IMR-90 (cell line): ENCODE results near the gene NRN1. TPM values are rescaled to one million over a fixed set of nuclear protein-coding genes. Genes with fewer than 3 reads are reported as not detected.

ENCODE experiments used
- ATAC-seq: fragments of 200-7000 bp; cut with Tn5 transposase; 2 replicates; pipeline ENCODE4 v1.9.1; 2020; ENCODE audit warnings: low read depth, mild to moderate bottlenecking, moderate library complexity
- BruUV-seq: library from RNA; stranded (reverse); fragments of 400-500 nt; replicated peaks from 2 replicates; lab custom pipeline; 2021; lab: Mats Ljungman, UMichigan
- CTCF ChIA-PET: fragments of 300-600 bp; formaldehyde crosslinking; extraction: SDS; loops from one replicate; lab custom pipeline; 2021; ENCODE audit warnings: antibody characterized with exemption; lab: Yijun Ruan, JAX
- POLR2A ChIA-PET: fragments of 300-600 bp; sonication (Branson Sonifier 250); formaldehyde crosslinking; loops from one replicate; lab custom pipeline; 2022; ENCODE audit warnings: antibody characterized with exemption; ENCODE audit not compliant: unreplicated experiment; lab: Charles Lee
- DNase-seq: peaks from one replicate; pipeline ENCODE4 v3.0.0; 2013
- H2AFZ ChIP-seq: replicated peaks from 2 replicates; pipeline ENCODE3; 2013; ENCODE audit warnings: low read length, mild to moderate bottlenecking; ENCODE audit not compliant: poor library complexity
- H2AK5ac ChIP-seq: 2 replicates; pipeline ENCODE4 v1.6.1; 2013; ENCODE audit warnings: low read depth, low read length, inconsistent platforms
- H2AK9ac ChIP-seq: replicated peaks from 2 replicates; pipeline ENCODE3; 2013; ENCODE audit warnings: mild to moderate bottlenecking, low read depth, low read length, moderate library complexity; ENCODE audit not compliant: poor library complexity
- H2BK120ac ChIP-seq: 2 replicates; pipeline ENCODE4 v1.6.1; 2013; ENCODE audit warnings: low read depth, low read length, inconsistent platforms
- H2BK15ac ChIP-seq: 3 replicates; pipeline ENCODE4 v1.6.1; 2013; ENCODE audit warnings: low read depth, low read length, inconsistent platforms
- H2BK20ac ChIP-seq: 2 replicates; pipeline ENCODE4 v1.6.1; 2013; ENCODE audit warnings: low read depth, mild to moderate bottlenecking, inconsistent platforms, low read length, moderate library complexity
- H2BK5ac ChIP-seq: 2 replicates; pipeline ENCODE4 v1.6.1; 2013; ENCODE audit warnings: mild to moderate bottlenecking, low read depth, low read length, inconsistent platforms; ENCODE audit not compliant: poor library complexity, severe bottlenecking
- H3K14ac ChIP-seq: replicated peaks from 2 replicates; pipeline ENCODE4 v1.6.1; 2013; ENCODE audit warnings: low read depth, low read length, inconsistent platforms
- H3K18ac ChIP-seq: 2 replicates; pipeline ENCODE4 v1.6.1; 2013; ENCODE audit warnings: low read depth, low read length, control low read depth
- H3K23ac ChIP-seq: 2 replicates; pipeline ENCODE4 v1.6.1; 2013; ENCODE audit warnings: low read depth, low read length, inconsistent platforms
- H3K27ac ChIP-seq: 2 replicates; pipeline ENCODE4 v1.5.1; 2013; ENCODE audit warnings: mild to moderate bottlenecking, control low read depth, low read length; ENCODE audit not compliant: insufficient read depth
- H3K27me3 ChIP-seq: 2 replicates; pipeline ENCODE4 v1.6.1; 2013; ENCODE audit warnings: low read length; ENCODE audit not compliant: control insufficient read depth, insufficient read depth
- H3K36me3 ChIP-seq: 2 replicates; pipeline ENCODE4 v1.6.1; 2013; ENCODE audit warnings: low read length, mixed read lengths; ENCODE audit not compliant: control insufficient read depth, insufficient read depth
- H3K4ac ChIP-seq: 2 replicates; pipeline ENCODE4 v1.6.1; 2013; ENCODE audit warnings: low read depth, low read length, inconsistent platforms
- H3K4me1 ChIP-seq: 2 replicates; pipeline ENCODE4 v1.6.1; 2013; ENCODE audit warnings: low read length, mixed read lengths; ENCODE audit not compliant: control insufficient read depth, insufficient read depth
- H3K4me2 ChIP-seq: 2 replicates; pipeline ENCODE4 v1.6.1; 2013; ENCODE audit warnings: low read depth, mild to moderate bottlenecking, control low read depth, low read length, moderate library complexity
- H3K4me3 ChIP-seq: 2 replicates; pipeline ENCODE4 v1.5.1; 2013; ENCODE audit warnings: low read depth, mild to moderate bottlenecking, control low read depth, low read length, moderate library complexity; ENCODE audit not compliant: insufficient read depth
- H3K56ac ChIP-seq: 2 replicates; pipeline ENCODE4 v1.6.1; 2013; ENCODE audit warnings: low read length, inconsistent platforms; ENCODE audit not compliant: insufficient read depth; ENCODE audit errors: extremely low read depth
- H3K79me1 ChIP-seq, 2 experiments: 2 replicates each; pipeline ENCODE4 v1.6.1; 2013; ENCODE audit warnings: low read length in 2 of 2, inconsistent platforms in 1 of 2, low read depth in 1 of 2
- H3K9ac ChIP-seq: 2 replicates; pipeline ENCODE4 v1.6.1; 2013; ENCODE audit warnings: low read depth, low read length, control low read depth
- H3K9me1 ChIP-seq: 2 replicates; pipeline ENCODE4 v1.6.1; 2013; ENCODE audit warnings: low read length, inconsistent platforms; ENCODE audit not compliant: insufficient read depth
- H3K9me3 ChIP-seq: 2 replicates; pipeline ENCODE4 v1.6.1; 2013; ENCODE audit warnings: low read length; ENCODE audit not compliant: control insufficient read depth, insufficient read depth
- H4K20me1 ChIP-seq: 2 replicates; pipeline ENCODE4 v1.6.1; 2013; ENCODE audit warnings: low read length, inconsistent platforms; ENCODE audit not compliant: insufficient read depth
- H4K5ac ChIP-seq: 2 replicates; pipeline ENCODE4 v1.6.1; 2013; ENCODE audit warnings: mild to moderate bottlenecking, low read depth, low read length, control low read depth
- H4K8ac ChIP-seq, 2 experiments: 2 replicates each; pipeline ENCODE4 v1.6.1; 2013; ENCODE audit warnings: low read depth in 2 of 2, low read length in 2 of 2, control low read depth in 1 of 2, inconsistent platforms in 1 of 2
- H4K91ac ChIP-seq: 2 replicates; pipeline ENCODE4 v1.6.1; 2013; ENCODE audit warnings: low read depth, low read length, inconsistent platforms; ENCODE audit not compliant: insufficient read depth
- BHLHE40 ChIP-seq: fragments of 150-350 bp; IDR thresholded peaks from 2 replicates; pipeline ENCODE4 v1.6.1; 2016; ENCODE audit warnings: mild to moderate bottlenecking, low read depth, low read length
- CEBPB ChIP-seq: IDR thresholded peaks from 2 replicates; pipeline ENCODE4 v1.6.1; 2012; ENCODE audit warnings: low read depth, low read length, improper control_type of control experiment
- CHD1 ChIP-seq: IDR thresholded peaks from 2 replicates; pipeline ENCODE4 v1.6.1; 2012; ENCODE audit warnings: low read depth, low read length, improper control_type of control experiment
- CTCF ChIP-seq: conservative IDR thresholded peaks from 2 replicates; pipeline ENCODE4 v1.5.1; 2012; ENCODE audit warnings: mild to moderate bottlenecking, low read depth, low read length, improper control_type of control experiment
- ELK1 ChIP-seq: fragments of 150-350 bp; IDR thresholded peaks from 2 replicates; pipeline ENCODE4 v1.6.1; 2016; ENCODE audit warnings: low read depth, mild to moderate bottlenecking, low read length, moderate library complexity, borderline replicate concordance
- FOS ChIP-seq: fragments of 150-350 bp; IDR thresholded peaks from 2 replicates; pipeline ENCODE4 v1.6.1; 2016; ENCODE audit warnings: low read depth, low read length
- MAFK ChIP-seq: IDR thresholded peaks from 2 replicates; pipeline ENCODE4 v1.6.1; 2012; ENCODE audit warnings: low read depth, low read length, improper control_type of control experiment
- MAZ ChIP-seq: IDR thresholded peaks from 2 replicates; pipeline ENCODE4 v1.6.1; 2012; ENCODE audit warnings: low read depth, mild to moderate bottlenecking, low read length, improper control_type of control experiment, moderate library complexity, borderline replicate concordance
- MXI1 ChIP-seq: IDR thresholded peaks from 2 replicates; pipeline ENCODE4 v1.6.1; 2012; ENCODE audit warnings: low read depth, mild to moderate bottlenecking, low read length, moderate library complexity, borderline replicate concordance
- NFE2L2 ChIP-seq: fragments of 150-350 bp; IDR thresholded peaks from 2 replicates; pipeline ENCODE4 v1.6.1; 2016; ENCODE audit warnings: low read depth, mild to moderate bottlenecking, low read length
- POLR2A ChIP-seq: IDR thresholded peaks from 2 replicates; pipeline ENCODE4 v1.6.1; 2012; ENCODE audit warnings: mild to moderate bottlenecking, low read depth, low read length
- RAD21 ChIP-seq: IDR thresholded peaks from 2 replicates; pipeline ENCODE4 v1.6.1; 2012; ENCODE audit warnings: low read length, improper control_type of control experiment
- RCOR1 ChIP-seq: IDR thresholded peaks from 2 replicates; pipeline ENCODE4 v1.6.1; 2012; ENCODE audit warnings: mild to moderate bottlenecking, low read length, improper control_type of control experiment; ENCODE audit not compliant: insufficient replicate concordance
- RFX5 ChIP-seq: IDR thresholded peaks from 2 replicates; pipeline ENCODE4 v1.8.0; 2012; ENCODE audit warnings: low read depth, mild to moderate bottlenecking, low read length, moderate library complexity
- SMC3 ChIP-seq: fragments of 150-350 bp; IDR thresholded peaks from 2 replicates; pipeline ENCODE4 v1.6.1; 2016; ENCODE audit warnings: low read depth, mild to moderate bottlenecking, antibody characterized with exemption, low read length, moderate library complexity
- USF2 ChIP-seq: fragments of 150-350 bp; IDR thresholded peaks from 2 replicates; pipeline ENCODE4 v1.6.1; 2017; ENCODE audit warnings: mild to moderate bottlenecking, antibody characterized with exemption, low read length, low read depth
- WGBS, 2 experiments: methylation state at CpG; one replicate each; pipeline versions ENCODE4 v1.1.5 to v1.1.7; 2013; ENCODE audit warnings: missing lambda C conversion rate in 2 of 2; ENCODE audit not compliant: insufficient read length in 1 of 2; ENCODE audit errors: extremely low coverage in 2 of 2; 5-methylcytosine and 5-hydroxymethylcytosine counted together
- dilution Hi-C: fragments of 300-500 bp; cut with HindIII; formaldehyde crosslinking; loops from one replicate; pipeline ENCODE4 v1.14.3; 2018; ENCODE audit warnings: low sequenced_read_pairs; ENCODE audit not compliant: unreplicated experiment
- in situ Hi-C: fragments of 300-500 bp; cut with MboI; formaldehyde crosslinking; loops from 3 replicates; pipeline ENCODE4 v1.14.3; 2019; ENCODE audit warnings: low sequenced_read_pairs, inconsistent platforms, mixed read lengths
- intact Hi-C: fragments of 100-400 bp; cut with micrococcal nuclease; formaldehyde crosslinking; loops from 2 replicates; pipeline ENCODE4 v1.10.0; 2022
- polyA plus RNA-seq, 3 experiments: library from polyadenylated mRNA; depleted of rRNA; stranded (reverse); fragments of >200 nt; gene quantifications; 2 replicates each; pipeline ENCODE4 v1.2.3, GENCODE V29; 2012; ENCODE audit warnings: low replicate concordance in 1 of 3
- total RNA-seq: library from RNA; depleted of rRNA; stranded (reverse); fragments of >200 nt; gene quantifications from 2 replicates; pipeline ENCODE4 v1.2.3, GENCODE V29; 2012

The NRN1 gene
- total and polyA plus RNA-seq, 2 of the 4 experiments (the other 2 are of a cell fraction): not detected

GRCh38 chr6:6006006-6006427, 708 bp downstream of the NRN1 start:
- no CpG with 5 or more reads among the region's 10 CpGs for WGBS, 2 experiments
- Histone ChIP-seq H3K18ac (no peak overlapping the region), H3K9me3 (peaks cover 18% of the 10 kb centered on the region), H4K8ac (no peak overlapping the region), H2BK120ac (no peak overlapping the region), H2AFZ (no peak overlapping the region), H2AK9ac (no peak overlapping the region), H3K4me2 (no peak overlapping the region), H3K56ac (no peak overlapping the region), H3K14ac (no peak overlapping the region), H3K4ac (no peak overlapping the region), H3K9me1 (no peaks in the 10 kb centered on the region), H2BK15ac (no peak overlapping the region), H4K20me1 (no peaks in the 10 kb centered on the region), H2AK5ac (no peak overlapping the region), H2BK5ac (no peak overlapping the region), H3K4me1 (no peaks in the 10 kb centered on the region; the same call in 1 of the 2 replicates), H3K9ac (no peak overlapping the region), H4K5ac (no peak overlapping the region), H3K36me3 (no peaks in the 10 kb centered on the region), H3K4me3 (no peak overlapping the region), H3K23ac (no peak overlapping the region), H2BK20ac (no peak overlapping the region), H4K91ac (no peak overlapping the region), H3K79me1 (no peaks in the 10 kb centered on the region), H3K27me3 (peaks cover 81% of the 10 kb centered on the region), H3K27ac (no peak overlapping the region)
- ATAC-seq (no peak), DNase-seq (no peak)
- CTCF ChIA-PET: no interaction called here
- intact Hi-C loops (no loop called here), in situ Hi-C loops (no loop called here), dilution Hi-C loops (no loop called here)
- BruUV-seq: no TSS peak
- POLR2A ChIA-PET: no interaction called here
- no peak for TF ChIP-seq CHD1
- no peak for TF ChIP-seq MAFK
- TF ChIP-seq POLR2A: no peak
- no peak for TF ChIP-seq ELK1
- TF ChIP-seq USF2: no peak
- TF ChIP-seq RCOR1: no peak
- no peak for TF ChIP-seq SMC3
- no peak for TF ChIP-seq RFX5
- TF ChIP-seq CEBPB: no peak
- no peak for TF ChIP-seq FOS
- TF ChIP-seq NFE2L2: no peak
- no peak for TF ChIP-seq BHLHE40
- TF ChIP-seq RAD21: no peak
- TF ChIP-seq MAZ: no peak
- no peak for TF ChIP-seq MXI1
- TF ChIP-seq CTCF: no peak
